DMS79 treated with DMSO at 0.1 percent for 48 hours (cell line): ENCODE measurements around the gene PFKM.
A peak's percentile ranks its signal among the peaks of the same experiment; 100 is the strongest.

Experiments used
- DNase-seq: peaks from one replicate; lab custom pipeline; 2025; lab: John Stamatoyannopoulos, UW

The PFKM gene

GRCh38 chr12:48119078-48119833 lies at the start of gene PFKM:
Gene PFKM, plus strand, starts transcription at chr12:48119364. Its CDS starts 3,411 bp downstream, at chr12:48122775.
- peak; percentile 85 for DNase-seq

- no peak for DNase-seq
Observed at GRCh38 chr12:48070033-48070432, 49.1 kb upstream of the PFKM start.

- DNase-seq, result no peak
Observed at GRCh38 chr12:48070731-48071130, 48.4 kb upstream of the PFKM start.

- DNase-seq, result no peak
Observed at GRCh38 chr12:48071808-48072207, 47.4 kb upstream of the PFKM start.

GRCh38 chr12:48072266-48072665 lies 46.9 kb upstream of the PFKM start:
- DNase-seq, result no peak

- DNase-seq, result no peak
Observed at GRCh38 chr12:48074266-48074665, 44.9 kb upstream of the PFKM start.

GRCh38 chr12:48075832-48076231 lies 43.3 kb upstream of the PFKM start:
- DNase-seq, result no peak

GRCh38 chr12:48077111-48077510 lies 42.1 kb upstream of the PFKM start:
- no peak for DNase-seq

- DNase-seq, result no peak
Observed at GRCh38 chr12:48078901-48079300, 40.3 kb upstream of the PFKM start.

GRCh38 chr12:48080285-48080684 lies 38.9 kb upstream of the PFKM start:
- no peak for DNase-seq

GRCh38 chr12:48080821-48081220 lies 38.3 kb upstream of the PFKM start:
- DNase-seq, result no peak

GRCh38 chr12:48084066-48084465 lies 35.1 kb upstream of the PFKM start:
- peak; percentile 5 for DNase-seq

GRCh38 chr12:48084841-48085460 lies 34.2 kb upstream of the PFKM start:
- no peak for DNase-seq

- no peak for DNase-seq
Observed at GRCh38 chr12:48086327-48086726, 32.8 kb upstream of the PFKM start.

GRCh38 chr12:48092611-48093010 lies 26.6 kb upstream of the PFKM start:
- no peak for DNase-seq

GRCh38 chr12:48104531-48104930 lies 14.6 kb upstream of the PFKM start:
- peak; percentile 29 for DNase-seq

- DNase-seq, result peak; percentile 40
Observed at GRCh38 chr12:48105321-48105866, 13.8 kb upstream of the PFKM start.

GRCh38 chr12:48105867-48106680 lies 13.1 kb upstream of the PFKM start, which contains the start of gene SENP1:
Gene SENP1, minus strand, starts transcription at chr12:48106079. Its CDS starts 4,607 bp downstream, at chr12:48101472.
- DNase-seq, result peak; percentile 98

GRCh38 chr12:48106681-48107613 lies 12.2 kb upstream of the PFKM start:
- no peak for DNase-seq

- no peak for DNase-seq
Observed at GRCh38 chr12:48109424-48109823, 9.7 kb upstream of the PFKM start.

GRCh38 chr12:48110691-48111311 lies 8.4 kb upstream of the PFKM start:
- no peak for DNase-seq
